Uterus (tissue), 4 donors: Measurements from ENCODE around the gene RARS2. TPM values are rescaled to one million over a fixed set of nuclear protein-coding genes. Genes with fewer than 3 reads are reported as not detected.

Source experiments
- DNase-seq, 2 donors: peaks; one replicate each; pipeline ENCODE4 v3.0.0-alpha.2; 2019 to 2020
- H3K27ac ChIP-seq, 2 donors: fragments of 200-600 bp; sonication (generic); 1 replicate in 1 of 2; 2 replicates in 1 of 2; pipeline ENCODE4 v1.5.1; 2016 to 2018
- H3K27me3 ChIP-seq, 2 donors: fragments of 200-600 bp; sonication (generic); one replicate each; pipeline ENCODE4 v1.5.1; 2018 to 2019; ENCODE audit warnings: control low read depth in 1 of 2
- H3K36me3 ChIP-seq, 2 donors: fragments of 200-600 bp; sonication (generic); one replicate each; pipeline ENCODE4 v1.5.1; 2019; ENCODE audit warnings: control low read depth in 1 of 2
- H3K4me1 ChIP-seq, 2 donors: fragments of 200-600 bp; sonication (generic); one replicate each; pipeline ENCODE4 v1.5.1; 2018 to 2019; ENCODE audit warnings: control low read depth in 1 of 2
- H3K4me3 ChIP-seq, 2 donors: fragments of 200-600 bp; sonication (generic); 1 replicate in 1 of 2; 2 replicates in 1 of 2; pipeline ENCODE4 v1.5.1; 2018 to 2019; ENCODE audit warnings: mild to moderate bottlenecking in 1 of 2
- H3K9me3 ChIP-seq, 2 donors: fragments of 200-600 bp; sonication (generic); one replicate each; pipeline ENCODE4 v1.5.1; 2019; ENCODE audit warnings: control low read depth in 1 of 2
- POLR2A ChIP-seq, 2 donors: fragments of 450-650 bp; IDR thresholded peaks; one replicate each; pipeline ENCODE4 v1.6.1; 2016; ENCODE audit warnings: antibody characterized with exemption in 2 of 2, mild to moderate bottlenecking in 1 of 2, moderate library complexity in 1 of 2
- intact Hi-C: fragments of 100-400 bp; cut with DNase I; formaldehyde crosslinking; loops from one replicate; pipeline ENCODE4 v1.15.1; 2023; ENCODE audit warnings: low total_unique reads
- total RNA-seq, 4 donors: library from RNA; depleted of rRNA in 3 of 4; stranded (reverse); fragments of >200 nt in 3 of 4; gene quantifications; one replicate each; pipeline versions ENCODE4 v1.1.0 to v1.2.4, GENCODE V29; 2014 to 2023
- TF ChIP-seq, protein P1 (sequence below), 4 experiments: fragments of 200-600 bp in 2 of 4; fragments of 450-650 bp in 2 of 4; sonication (generic) in 2 of 4; IDR thresholded peaks; one replicate each; pipeline ENCODE4 v1.5.1; 2016 to 2019; ENCODE audit warnings: antibody characterized with exemption in 4 of 4, mild to moderate bottlenecking in 2 of 4, moderate library complexity in 1 of 4
- donor health status: DM: yes; HTN: yes; CAD: no.

The RARS2 gene
- total RNA-seq, 4 donors from 2014 or later: 15.6 to 61.3 (median 44.1) TPM

DNA sequence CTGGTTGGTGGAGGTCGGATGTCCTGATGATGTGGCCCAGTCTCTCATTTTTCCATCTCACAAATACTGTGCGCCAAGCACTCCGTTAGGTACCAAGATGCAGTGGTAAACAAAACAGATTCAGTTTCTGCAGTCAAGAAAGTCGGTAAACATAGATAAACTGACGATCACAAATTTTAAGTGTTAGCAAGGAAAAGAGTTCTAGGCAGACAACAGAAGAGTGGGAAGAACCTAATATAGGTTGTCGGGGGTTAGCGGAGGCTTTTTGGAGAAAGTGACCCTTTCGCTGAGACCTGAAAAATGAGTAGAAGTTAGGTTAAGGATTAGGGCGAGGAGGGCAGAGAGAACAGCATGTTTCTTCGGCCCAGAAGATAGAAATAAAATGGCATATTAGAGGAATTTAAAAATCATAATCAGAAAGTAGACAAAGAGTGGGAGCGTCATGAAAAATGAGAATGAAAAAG is 662 bp upstream of the RARS2 start:
- intact Hi-C loops: no loop called here
- H3K4me1 ChIP-seq: peaks cover 8 to 14% of the 10 kb centered on the region in 2 donors
- H3K36me3 ChIP-seq: no peaks in the 10 kb centered on the region
- no peaks in the 10 kb centered on the region for H3K9me3 ChIP-seq
- peak overlapping the region; percentile 71 to 85 for H3K27ac ChIP-seq
- no peak for DNase-seq
- peak overlapping the region; percentile 58 to 87 for H3K4me3 ChIP-seq
- TF ChIP-seq, protein P1, sequence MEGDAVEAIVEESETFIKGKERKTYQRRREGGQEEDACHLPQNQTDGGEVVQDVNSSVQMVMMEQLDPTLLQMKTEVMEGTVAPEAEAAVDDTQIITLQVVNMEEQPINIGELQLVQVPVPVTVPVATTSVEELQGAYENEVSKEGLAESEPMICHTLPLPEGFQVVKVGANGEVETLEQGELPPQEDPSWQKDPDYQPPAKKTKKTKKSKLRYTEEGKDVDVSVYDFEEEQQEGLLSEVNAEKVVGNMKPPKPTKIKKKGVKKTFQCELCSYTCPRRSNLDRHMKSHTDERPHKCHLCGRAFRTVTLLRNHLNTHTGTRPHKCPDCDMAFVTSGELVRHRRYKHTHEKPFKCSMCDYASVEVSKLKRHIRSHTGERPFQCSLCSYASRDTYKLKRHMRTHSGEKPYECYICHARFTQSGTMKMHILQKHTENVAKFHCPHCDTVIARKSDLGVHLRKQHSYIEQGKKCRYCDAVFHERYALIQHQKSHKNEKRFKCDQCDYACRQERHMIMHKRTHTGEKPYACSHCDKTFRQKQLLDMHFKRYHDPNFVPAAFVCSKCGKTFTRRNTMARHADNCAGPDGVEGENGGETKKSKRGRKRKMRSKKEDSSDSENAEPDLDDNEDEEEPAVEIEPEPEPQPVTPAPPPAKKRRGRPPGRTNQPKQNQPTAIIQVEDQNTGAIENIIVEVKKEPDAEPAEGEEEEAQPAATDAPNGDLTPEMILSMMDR (IDR thresholded peaks at IDR 0.05): no peak
- no peak for TF ChIP-seq POLR2A (IDR thresholded peaks at IDR 0.05)
- no peaks in the 10 kb centered on the region for H3K27me3 ChIP-seq

DNA sequence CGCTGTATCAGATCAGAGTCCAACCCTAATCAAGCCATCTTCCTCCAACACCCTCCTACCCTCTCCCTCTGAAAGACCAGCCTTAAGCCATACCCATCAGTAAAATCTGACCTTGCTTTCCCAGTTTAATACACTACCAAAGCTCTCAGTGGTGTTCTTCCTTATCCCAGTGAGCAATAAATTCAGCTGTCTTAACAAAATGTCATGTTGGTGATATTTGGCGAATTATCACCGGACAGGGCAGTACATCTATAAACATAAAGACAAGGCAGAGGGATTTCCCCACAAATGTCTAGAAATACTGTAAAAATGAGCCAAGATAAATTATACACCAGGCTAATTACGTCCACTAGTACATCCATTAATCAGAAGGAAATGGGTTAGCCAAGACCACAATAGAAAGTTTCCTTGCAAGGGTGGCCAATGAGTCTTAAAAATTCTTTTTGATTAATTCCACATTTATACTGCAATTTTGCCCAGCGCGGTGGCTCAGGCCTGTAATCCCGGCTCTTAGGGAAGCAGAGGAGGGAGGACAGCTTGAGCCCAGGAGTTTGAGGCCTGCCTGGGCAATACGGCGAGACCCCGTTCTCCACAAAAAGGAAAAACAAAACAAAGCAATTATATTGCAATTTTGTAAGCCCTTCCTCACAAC is 905 bp downstream of the RARS2 start:
- Histone ChIP-seq H3K27ac (peak overlapping the region; percentile 71 to 85), H3K4me1 (peaks cover 8 to 14% of the 10 kb centered on the region in 2 donors), H3K36me3 (no peaks in the 10 kb centered on the region), H3K4me3 (peak overlapping the region; percentile 58 to 87), H3K27me3 (no peaks in the 10 kb centered on the region), H3K9me3 (no peaks in the 10 kb centered on the region)
- DNase-seq: no peak
- no peak for TF ChIP-seq POLR2A (IDR thresholded peaks at IDR 0.05)
- TF ChIP-seq, protein P1 (IDR thresholded peaks at IDR 0.05): no peak
- intact Hi-C loops: no loop called here

DNA sequence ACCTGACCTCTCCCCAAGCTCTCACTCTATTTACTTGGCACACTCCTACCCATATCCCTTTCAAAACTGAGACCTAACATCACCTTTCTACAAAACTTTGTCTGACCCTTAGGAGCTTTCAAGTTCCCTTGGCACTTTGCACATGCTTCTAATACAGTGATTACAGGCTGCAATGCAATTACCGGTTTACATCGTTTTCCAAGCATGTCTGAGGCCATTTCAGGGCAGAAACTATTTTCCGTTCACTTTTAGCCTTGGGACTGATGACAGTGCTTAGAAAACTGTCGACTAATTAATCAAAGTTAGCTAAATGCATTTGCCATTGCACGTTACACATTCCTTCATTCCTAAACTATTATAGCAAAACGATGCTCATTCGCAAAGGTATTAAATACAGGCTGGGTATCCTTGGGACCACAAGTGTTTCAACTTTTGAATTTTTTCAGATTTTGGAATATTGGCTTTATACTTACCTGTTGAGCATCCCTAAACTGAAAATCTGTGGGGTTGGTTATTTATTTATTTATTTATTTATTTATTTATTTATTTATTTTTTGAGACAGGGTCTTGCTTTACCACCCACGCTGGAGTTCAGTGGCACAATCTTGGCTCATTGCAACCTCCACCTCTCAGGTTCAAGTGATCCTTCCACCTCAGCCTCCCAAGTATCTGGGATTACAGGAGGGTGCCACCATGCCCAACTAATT is 3.3 kb downstream of the RARS2 start:
- intact Hi-C loops: no loop called here
- TF ChIP-seq POLR2A (IDR thresholded peaks at IDR 0.05): no peak
- TF ChIP-seq, protein P1 (IDR thresholded peaks at IDR 0.05): no peak
- Histone ChIP-seq H3K27me3 (no peaks in the 10 kb centered on the region), H3K27ac (no peak overlapping the region), H3K4me3 (no peak overlapping the region), H3K9me3 (no peaks in the 10 kb centered on the region), H3K4me1 (peaks cover 4 to 14% of the 10 kb centered on the region in 2 donors), H3K36me3 (no peaks in the 10 kb centered on the region)
- DNase-seq: no peak

DNA sequence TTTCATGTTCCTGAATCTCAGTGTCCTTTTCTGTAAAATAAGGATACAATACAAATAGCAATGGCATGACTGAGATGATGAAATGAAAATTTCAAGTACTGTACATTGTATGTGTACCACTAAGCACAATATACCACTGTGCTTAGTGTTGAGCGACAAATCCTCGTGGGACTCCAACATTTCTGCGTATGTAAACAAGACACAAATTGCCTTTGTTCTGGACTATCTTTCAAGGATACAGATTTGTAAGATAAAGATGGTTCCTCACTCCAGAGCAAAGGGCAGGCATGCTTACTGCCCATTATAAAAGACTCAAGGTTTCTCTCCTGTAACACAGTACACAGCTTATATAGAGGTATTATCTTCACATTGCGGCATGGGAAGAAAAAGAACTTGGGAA is 6.0 kb downstream of the RARS2 start:
- no peaks in the 10 kb centered on the region for H3K36me3 ChIP-seq
- DNase-seq: no peak
- intact Hi-C loops: no loop called here
- no peak overlapping the region for H3K4me3 ChIP-seq
- H3K9me3 ChIP-seq: no peaks in the 10 kb centered on the region
- no peaks in the 10 kb centered on the region for H3K27me3 ChIP-seq
- H3K4me1 ChIP-seq: peaks cover 0 to 13% of the 10 kb centered on the region in 2 donors
- TF ChIP-seq, protein P1 (IDR thresholded peaks at IDR 0.05): no peak
- TF ChIP-seq POLR2A (IDR thresholded peaks at IDR 0.05): no peak
- no peak overlapping the region for H3K27ac ChIP-seq

DNA sequence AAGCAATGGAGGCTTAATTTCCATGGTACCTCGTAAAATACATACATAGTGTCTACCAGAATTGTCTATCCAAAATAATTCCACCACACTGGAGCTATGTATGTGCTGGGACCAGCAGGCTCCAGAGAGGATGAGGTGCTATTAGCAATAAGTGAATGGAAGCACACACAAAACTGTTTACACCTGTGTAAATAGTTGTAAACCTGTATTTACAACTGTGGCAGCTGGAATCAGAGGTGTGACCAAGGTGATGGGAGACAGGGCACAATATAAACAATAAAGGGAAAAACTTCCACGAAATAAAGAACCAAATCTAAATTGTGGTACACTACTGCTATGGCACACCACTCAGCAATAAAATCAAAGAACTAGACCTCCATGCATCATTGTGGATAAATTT is 14.4 kb downstream of the RARS2 start:
- intact Hi-C loops: no loop called here
- no peaks in the 10 kb centered on the region for H3K36me3 ChIP-seq
- no peak for TF ChIP-seq POLR2A (IDR thresholded peaks at IDR 0.05)
- TF ChIP-seq, protein P1 (IDR thresholded peaks at IDR 0.05): no peak
- H3K9me3 ChIP-seq: no peaks in the 10 kb centered on the region
- no peak for DNase-seq
- H3K4me1 ChIP-seq: peaks cover 9 to 15% of the 10 kb centered on the region in 2 donors
- no peak overlapping the region for H3K4me3 ChIP-seq
- peak overlapping the region; percentile 28 to 75 for H3K27ac ChIP-seq
- no peaks in the 10 kb centered on the region for H3K27me3 ChIP-seq
